H1 (cell line): ENCODE measurements around the gene PIAS3. TPM values are rescaled to one million over a fixed set of nuclear protein-coding genes. Genes with fewer than 3 reads are reported as not detected.
"Not testable (repeated sequence)": the region's sequence is repeated elsewhere in the genome, so short reads cannot be mapped to it uniquely, and the experiment has no call there.

Source experiments
- CTCF ChIA-PET: fragments of 300-600 bp; sonication (Branson Sonifier 250); formaldehyde crosslinking; loops from one replicate; lab custom pipeline; 2021; ENCODE audit not compliant: partially characterized antibody; lab: Charles Lee
- POLR2A ChIA-PET: fragments of 300-600 bp; sonication (Branson Sonifier 250); formaldehyde crosslinking; loops from one replicate; lab custom pipeline; 2021; ENCODE audit warnings: inconsistent platforms; ENCODE audit not compliant: partially characterized antibody; lab: Charles Lee
- DNase-seq, 2 experiments: peaks; one replicate each; pipeline versions ENCODE4 v3.0.0 to v3.0.0-alpha.2; 2010 to 2022; ENCODE audit warnings: low spot score in 2 of 2, low read depth in 1 of 2, mixed read lengths in 1 of 2
- FAIRE-seq: peaks from 2 replicates; lab custom pipeline; 2011; peaks lifted over from hg19 to GRCh38; lab: Jason Lieb, UNC
- H2AFZ ChIP-seq: 2 replicates; pipeline ENCODE4 v1.8.1; 2012; ENCODE audit warnings: low read length, inconsistent platforms
- H2AK5ac ChIP-seq: 2 replicates; pipeline ENCODE4 v1.6.1; 2013; ENCODE audit warnings: low read depth, low read length
- H2BK120ac ChIP-seq: replicated peaks from 2 replicates; pipeline ENCODE3; 2013; ENCODE audit warnings: low read depth, low read length, inconsistent platforms
- H2BK12ac ChIP-seq: 2 replicates; pipeline ENCODE4 v1.6.1; 2013; ENCODE audit warnings: low read depth, low read length
- H2BK15ac ChIP-seq: 2 replicates; pipeline ENCODE4 v1.6.1; 2013; ENCODE audit warnings: low read length
- H2BK20ac ChIP-seq: 2 replicates; pipeline ENCODE4 v1.6.1; 2013; ENCODE audit warnings: low read length
- H2BK5ac ChIP-seq: 2 replicates; pipeline ENCODE4 v1.6.1; 2013; ENCODE audit warnings: low read depth, low read length
- H3K14ac ChIP-seq: 2 replicates; pipeline ENCODE4 v1.6.1; 2013; ENCODE audit warnings: inconsistent platforms; ENCODE audit not compliant: insufficient read length
- H3K18ac ChIP-seq: 2 replicates; pipeline ENCODE4 v1.6.1; 2013; ENCODE audit warnings: low read length; ENCODE audit errors: extremely low read depth
- H3K23ac ChIP-seq: 2 replicates; pipeline ENCODE4 v1.6.1; 2013; ENCODE audit warnings: inconsistent platforms; ENCODE audit not compliant: insufficient read length
- H3K23me2 ChIP-seq: 2 replicates; pipeline ENCODE4 v1.6.1; 2013; ENCODE audit warnings: low read depth, low read length
- H3K27ac ChIP-seq: 2 replicates; pipeline ENCODE4 v1.6.1; 2011; ENCODE audit warnings: low read depth, low read length, inconsistent platforms
- H3K27me3 ChIP-seq, 4 experiments: replicated peaks in 1 of 4; 1 replicate in 1 of 4; 2 replicates in 3 of 4; pipeline versions ENCODE4 v1.6.1 to v1.8.1; 2011 to 2013; ENCODE audit warnings: low read length in 3 of 4, mild to moderate bottlenecking in 3 of 4, inconsistent platforms in 2 of 4, mixed read lengths in 2 of 4, moderate library complexity in 1 of 4; ENCODE audit not compliant: control insufficient read depth in 3 of 4, insufficient read depth in 3 of 4; ENCODE audit errors: extremely low read depth in 1 of 4
- H3K36me3 ChIP-seq, 4 experiments: 2 replicates each; pipeline versions ENCODE4 v1.6.1 to v1.8.1; 2011 to 2013; ENCODE audit warnings: mild to moderate bottlenecking in 4 of 4, low read length in 3 of 4, moderate library complexity in 2 of 4, control low read depth in 1 of 4, inconsistent platforms in 1 of 4; ENCODE audit not compliant: insufficient read depth in 4 of 4, control insufficient read depth in 2 of 4
- H3K4ac ChIP-seq: replicated peaks from 2 replicates; pipeline ENCODE3; 2013; ENCODE audit warnings: low read length, low read depth, mixed read lengths, inconsistent platforms; ENCODE audit not compliant: insufficient read length
- H3K4me1 ChIP-seq, 4 experiments: replicated peaks in 1 of 4; 1 replicate in 1 of 4; 2 replicates in 3 of 4; pipeline versions ENCODE4 v1.6.1 to v1.8.1; 2011 to 2013; ENCODE audit warnings: low read length in 3 of 4, inconsistent platforms in 2 of 4, mixed read lengths in 1 of 4; ENCODE audit not compliant: insufficient read depth in 4 of 4, control insufficient read depth in 3 of 4
- H3K4me2 ChIP-seq, 2 experiments: 2 replicates each; pipeline versions ENCODE4 v1.6.1 to v1.8.1; 2011 to 2013; ENCODE audit warnings: low read depth in 2 of 2, low read length in 2 of 2, control low read depth in 1 of 2, inconsistent platforms in 1 of 2, mild to moderate bottlenecking in 1 of 2; ENCODE audit not compliant: insufficient read depth in 1 of 2
- H3K4me3 ChIP-seq, 4 experiments: fragments of 200-600, 300-600 bp in 1 of 4; sonication (generic), shearing (Covaris generic), sonication (Bioruptor Twin) in 1 of 4; 2 replicates each; pipeline versions ENCODE4 v1.5.1 to v1.8.1; 2011 to 2016; ENCODE audit warnings: low read length in 4 of 4, low read depth in 3 of 4, control low read depth in 2 of 4, inconsistent platforms in 2 of 4, mild to moderate bottlenecking in 2 of 4, mixed read lengths in 1 of 4, moderate library complexity in 1 of 4; ENCODE audit not compliant: insufficient read depth in 2 of 4; ENCODE audit errors: extremely low read depth in 1 of 4
- H3K56ac ChIP-seq: replicated peaks from 2 replicates; pipeline ENCODE3; 2013; ENCODE audit warnings: low read depth, mild to moderate bottlenecking, mixed read lengths, low read length, inconsistent platforms; ENCODE audit not compliant: insufficient read length
- H3K79me1 ChIP-seq: 2 replicates; pipeline ENCODE4 v1.6.1; 2013; ENCODE audit warnings: low read depth, low read length, control low read depth
- H3K79me2 ChIP-seq, 2 experiments: 2 replicates each; pipeline versions ENCODE4 v1.6.1 to v1.8.1; 2012 to 2013; ENCODE audit warnings: low read length in 2 of 2, mild to moderate bottlenecking in 2 of 2, inconsistent platforms in 1 of 2; ENCODE audit not compliant: insufficient read depth in 2 of 2, control insufficient read depth in 1 of 2
- H3K9ac ChIP-seq, 4 experiments: replicated peaks in 1 of 4; 1 replicate in 1 of 4; 2 replicates in 3 of 4; pipeline versions ENCODE4 v1.6.1 to v1.8.1; 2011 to 2013; ENCODE audit warnings: low read depth in 3 of 4, low read length in 3 of 4, control low read depth in 2 of 4, mild to moderate bottlenecking in 2 of 4, moderate library complexity in 2 of 4, inconsistent platforms in 1 of 4; ENCODE audit errors: extremely low read depth in 1 of 4
- H3K9me3 ChIP-seq, 2 experiments: 2 replicates each; pipeline versions ENCODE4 v1.6.1 to v1.8.1; 2012 to 2013; ENCODE audit warnings: mild to moderate bottlenecking in 2 of 2, moderate library complexity in 2 of 2, control low read depth in 1 of 2, inconsistent platforms in 1 of 2, low read depth in 1 of 2, low read length in 1 of 2, mixed read lengths in 1 of 2; ENCODE audit not compliant: insufficient read depth in 2 of 2
- H4K20me1 ChIP-seq, 2 experiments: replicated peaks in 1 of 2; 2 replicates each; pipeline versions ENCODE3 to v1.8.1; 2011 to 2013; ENCODE audit warnings: inconsistent platforms in 2 of 2, low read length in 2 of 2, mild to moderate bottlenecking in 1 of 2; ENCODE audit not compliant: insufficient read depth in 2 of 2, control insufficient read depth in 1 of 2
- H4K5ac ChIP-seq: 2 replicates; pipeline ENCODE4 v1.6.1; 2013; ENCODE audit warnings: low read length, low read depth, mixed read lengths, inconsistent platforms; ENCODE audit not compliant: insufficient read length
- H4K8ac ChIP-seq: 2 replicates; pipeline ENCODE4 v1.8.0; 2013; ENCODE audit warnings: mild to moderate bottlenecking, moderate library complexity, low read length, inconsistent platforms; ENCODE audit not compliant: insufficient read depth; ENCODE audit errors: extremely low read depth
- H4K91ac ChIP-seq: replicated peaks from 2 replicates; pipeline ENCODE3; 2013; ENCODE audit warnings: low read length, mixed read lengths, inconsistent platforms; ENCODE audit not compliant: insufficient read length
- WGBS, 2 experiments: shearing (Covaris generic) in 1 of 2; methylation state at CpG; one replicate each; pipeline versions ENCODE4 v1.1.6 to v1.1.7; 2013 to 2015; ENCODE audit warnings: low lambda C conversion rate in 2 of 2, mixed read lengths in 2 of 2, inconsistent platforms in 1 of 2, low coverage in 1 of 2, missing lambda C conversion rate in 1 of 2; ENCODE audit not compliant: insufficient replicate concordance in 2 of 2, insufficient coverage in 1 of 2, insufficient read length in 1 of 2; ENCODE audit errors: extremely low coverage in 1 of 2, missing lambda C conversion rate in 1 of 2; 5-methylcytosine and 5-hydroxymethylcytosine counted together
- polyA plus RNA-seq, 7 experiments: library from polyadenylated mRNA; depleted of rRNA in 3 of 7; stranded (reverse) in 5 of 7; unstranded in 2 of 7; fragments of >200 nt in 5 of 7; fragments of 200-250 nt in 2 of 7; gene quantifications; 1 replicate in 5 of 7; 2 replicates in 1 of 7; 4 replicates in 1 of 7; pipeline versions ENCODE4 v1.2.1 to v1.2.3, GENCODE V29; 2011 to 2013; ENCODE audit warnings: missing spikeins in 2 of 7, mixed read lengths in 2 of 7
- total RNA-seq: library from RNA; stranded (reverse); fragmentation: NEBNext Ultra II Directional; extraction: Animal tissue kit (Norgen Biotek cat#: 25700); gene quantifications from 2 replicates; pipeline ENCODE4 v1.2.1, GENCODE V29; 2021

PIAS3 gene
- total and polyA plus RNA-seq, 2 of the 8 experiments (the other 6 are each of a cell fraction or from before 2014, with no cell fraction given): 36.7 to 49.9 TPM

DNA sequence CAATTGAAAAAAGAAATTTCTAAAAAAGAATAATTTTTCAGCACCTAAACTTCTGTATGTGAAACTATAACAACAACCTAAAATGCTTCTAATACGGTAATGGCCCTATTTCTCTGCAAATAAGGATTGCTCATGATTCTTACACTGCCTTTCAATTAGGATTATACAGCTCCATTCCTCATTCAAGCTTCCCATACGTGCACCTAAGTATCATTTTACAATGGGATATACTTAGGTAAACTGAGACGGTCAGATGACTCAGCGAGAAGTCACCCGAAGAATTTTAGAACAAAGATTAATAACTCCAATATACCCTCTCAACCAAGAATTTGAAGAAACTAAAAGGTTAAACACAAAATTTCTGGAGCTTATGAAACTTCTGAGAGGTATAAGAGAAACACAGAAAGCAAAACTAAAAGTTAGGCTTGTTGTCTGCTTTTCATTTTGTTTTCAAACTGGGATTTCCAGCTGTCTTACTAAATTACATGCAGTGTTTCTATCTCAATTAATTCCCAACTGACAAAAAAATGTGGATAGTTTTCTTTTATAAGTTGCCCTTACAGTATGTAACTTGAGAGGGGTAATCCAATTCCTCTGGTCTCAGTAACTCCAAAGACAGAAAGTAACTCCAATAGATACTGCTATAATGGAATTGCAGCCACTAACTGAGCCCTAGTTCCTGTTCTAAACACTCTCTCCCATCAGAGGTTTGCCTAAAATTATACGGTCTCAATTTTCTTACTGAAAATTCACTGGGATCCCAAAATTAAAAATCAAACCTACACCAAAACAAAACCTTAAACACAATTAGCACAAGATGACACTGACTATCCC is 45.7 kb downstream of the PIAS3 start:
- DNase-seq, H2BK120ac ChIP-seq, H2BK20ac ChIP-seq, POLR2A ChIA-PET, H3K9ac ChIP-seq, H3K4me1 ChIP-seq, H3K4me2 ChIP-seq, H3K27ac ChIP-seq, H3K27me3 ChIP-seq, H3K23me2 ChIP-seq, H3K9me3 ChIP-seq, H4K20me1 ChIP-seq, H2BK5ac ChIP-seq, H4K5ac ChIP-seq, H3K18ac ChIP-seq, H3K4me3 ChIP-seq, H3K36me3 ChIP-seq, H3K23ac ChIP-seq, H2AK5ac ChIP-seq, H2BK12ac ChIP-seq, H3K79me1 ChIP-seq, H3K14ac ChIP-seq, H3K4ac ChIP-seq, CTCF ChIA-PET, H3K56ac ChIP-seq, H2AFZ ChIP-seq, H3K79me2 ChIP-seq, FAIRE-seq, H4K91ac ChIP-seq, H2BK15ac ChIP-seq, H4K8ac ChIP-seq: not testable (repeated sequence)
- 81% methylated on average over 2 of the region's 6 CpGs; no CpG with 5 or more reads in 1 of the 2 experiments for WGBS, 2 experiments
